Astrocyte (in vitro differentiated cells and primary cell): ENCODE measurements around the gene THRA. TPM values are rescaled to one million over a fixed set of nuclear protein-coding genes. Genes with fewer than 3 reads are reported as not detected.

Experiments
- DNase-seq: peaks from one replicate; pipeline ENCODE4 v3.0.0-alpha.2; 2010; ENCODE audit warnings: low read depth
- FAIRE-seq: peaks from 2 replicates; lab custom pipeline; 2011; peaks lifted over from hg19 to GRCh38; lab: Jason Lieb, UNC
- H2AFZ ChIP-seq: 2 replicates; pipeline ENCODE4 v1.6.0; 2012; ENCODE audit warnings: low read depth, low read length, inconsistent platforms
- H3K27ac ChIP-seq: 2 replicates; pipeline ENCODE4 v1.5.1; 2011; ENCODE audit warnings: low read depth, low read length, inconsistent platforms
- H3K27me3 ChIP-seq: 2 replicates; pipeline ENCODE4 v1.6.0; 2011; ENCODE audit warnings: low read length, inconsistent platforms; ENCODE audit not compliant: insufficient read depth
- H3K36me3 ChIP-seq: 2 replicates; pipeline ENCODE4 v1.5.1; 2011; ENCODE audit warnings: low read length, inconsistent platforms; ENCODE audit not compliant: insufficient read depth
- H3K4me1 ChIP-seq: 2 replicates; pipeline ENCODE4 v1.5.1; 2011; ENCODE audit warnings: low read length, inconsistent platforms; ENCODE audit not compliant: insufficient read depth
- H3K4me2 ChIP-seq: 2 replicates; pipeline ENCODE4 v1.6.0; 2012; ENCODE audit warnings: low read length, inconsistent platforms
- H3K4me3 ChIP-seq: 2 replicates; pipeline ENCODE4 v1.5.1; 2011; ENCODE audit warnings: low read depth, mild to moderate bottlenecking, low read length, inconsistent platforms; ENCODE audit not compliant: insufficient read depth
- H3K79me2 ChIP-seq: 2 replicates; pipeline ENCODE4 v1.6.0; 2012; ENCODE audit warnings: mild to moderate bottlenecking, low read length, inconsistent platforms; ENCODE audit not compliant: insufficient read depth
- H3K9ac ChIP-seq: 2 replicates; pipeline ENCODE4 v1.6.0; 2012; ENCODE audit warnings: mild to moderate bottlenecking, low read length, inconsistent platforms
- H3K9me3 ChIP-seq: 2 replicates; pipeline ENCODE4 v1.5.1; 2012; ENCODE audit warnings: low read depth, mild to moderate bottlenecking, low read length, inconsistent platforms; ENCODE audit not compliant: insufficient read depth
- H4K20me1 ChIP-seq: 2 replicates; pipeline ENCODE4 v1.6.0; 2012; ENCODE audit warnings: low read length, inconsistent platforms; ENCODE audit not compliant: insufficient read depth
- H3K27ac Mint-ChIP-seq: one replicate; pipeline ENCODE4 v1.8.0; 2021; ENCODE audit warnings: mild to moderate bottlenecking, mixed read lengths; ENCODE audit not compliant: unreplicated experiment
- H3K27me3 Mint-ChIP-seq: one replicate; pipeline ENCODE4 v1.8.0; 2021; ENCODE audit warnings: low read depth, mixed read lengths; ENCODE audit not compliant: unreplicated experiment
- H3K36me3 Mint-ChIP-seq: one replicate; pipeline ENCODE4 v1.8.0; 2021; ENCODE audit warnings: low read depth, mixed read lengths; ENCODE audit not compliant: unreplicated experiment
- H3K4me1 Mint-ChIP-seq: one replicate; pipeline ENCODE4 v1.8.0; 2021; ENCODE audit warnings: low read depth, mixed read lengths; ENCODE audit not compliant: unreplicated experiment
- H3K4me3 Mint-ChIP-seq: one replicate; pipeline ENCODE4 v1.8.0; 2021; ENCODE audit warnings: mild to moderate bottlenecking, moderate library complexity, mixed read lengths; ENCODE audit not compliant: unreplicated experiment
- H3K9me3 Mint-ChIP-seq: one replicate; pipeline ENCODE4 v1.8.0; 2021; ENCODE audit warnings: mild to moderate bottlenecking, mixed read lengths; ENCODE audit not compliant: unreplicated experiment
- CTCF ChIP-seq: IDR thresholded peaks from 2 replicates; pipeline ENCODE4 v1.5.1; 2011; ENCODE audit warnings: low read depth, mild to moderate bottlenecking, inconsistent platforms, low read length, moderate library complexity; ENCODE audit not compliant: insufficient read depth
- EZH2 ChIP-seq: IDR thresholded peaks from 2 replicates; pipeline ENCODE4 v1.6.1; 2012; ENCODE audit warnings: mild to moderate bottlenecking, low read length, inconsistent platforms; ENCODE audit not compliant: insufficient read depth
- total RNA-seq: library from RNA; stranded (reverse); gene quantifications from 2 replicates; pipeline ENCODE4 v1.2.1, GENCODE V29; 2021

THRA gene
- total RNA-seq, 1 donor from 2014 or later, result 16.7 TPM

DNA sequence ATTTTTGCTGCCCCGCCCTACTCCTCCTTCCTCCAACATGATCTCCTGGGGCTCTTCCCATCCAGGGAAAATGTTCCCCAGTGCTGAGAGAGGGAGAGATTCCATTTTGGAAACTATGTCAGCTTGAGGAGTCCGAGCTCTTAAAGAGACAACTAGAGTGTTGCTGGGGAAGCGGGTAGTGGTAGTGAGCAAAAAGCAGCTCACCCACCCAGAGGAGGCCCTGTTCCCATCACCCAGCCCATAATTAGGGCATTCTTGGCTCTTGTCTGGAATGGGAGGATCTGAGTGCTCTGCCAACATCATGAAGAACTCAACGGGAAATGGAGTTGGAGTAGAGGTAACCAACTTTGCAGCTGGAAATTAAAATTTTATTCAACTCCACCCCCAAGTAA, 49.9 kb downstream of the THRA start:
- H4K20me1 ChIP-seq, result no peaks in the 10 kb centered on the region
- H3K79me2 ChIP-seq, result no peaks in the 10 kb centered on the region
- H3K27me3 ChIP-seq, result no peaks in the 10 kb centered on the region
- H3K36me3 Mint-ChIP-seq, result no peaks in the 10 kb centered on the region
- no peaks in the 10 kb centered on the region for H3K9me3 Mint-ChIP-seq
- H3K4me3 ChIP-seq, result no peak overlapping the region
- peaks cover 57% of the 10 kb centered on the region for H3K4me1 Mint-ChIP-seq
- peak overlapping the region; percentile 6 for H3K27ac ChIP-seq
- DNase-seq, result no peak
- peak overlapping the region; percentile 41 for H3K9ac ChIP-seq
- peaks cover 68% of the 10 kb centered on the region for H3K4me1 ChIP-seq
- no peaks in the 10 kb centered on the region for H3K9me3 ChIP-seq
- no peaks in the 10 kb centered on the region for H3K27me3 Mint-ChIP-seq
- H2AFZ ChIP-seq, result no peak overlapping the region
- TF ChIP-seq EZH2 (no peak), CTCF (no peak)
- no peaks in the 10 kb centered on the region for H3K36me3 ChIP-seq
- peak overlapping the region; percentile 71 for H3K4me3 Mint-ChIP-seq
- H3K4me2 ChIP-seq, result peak overlapping the region; percentile 83
- no peak for FAIRE-seq
- peak overlapping the region; percentile 98 for H3K27ac Mint-ChIP-seq

DNA sequence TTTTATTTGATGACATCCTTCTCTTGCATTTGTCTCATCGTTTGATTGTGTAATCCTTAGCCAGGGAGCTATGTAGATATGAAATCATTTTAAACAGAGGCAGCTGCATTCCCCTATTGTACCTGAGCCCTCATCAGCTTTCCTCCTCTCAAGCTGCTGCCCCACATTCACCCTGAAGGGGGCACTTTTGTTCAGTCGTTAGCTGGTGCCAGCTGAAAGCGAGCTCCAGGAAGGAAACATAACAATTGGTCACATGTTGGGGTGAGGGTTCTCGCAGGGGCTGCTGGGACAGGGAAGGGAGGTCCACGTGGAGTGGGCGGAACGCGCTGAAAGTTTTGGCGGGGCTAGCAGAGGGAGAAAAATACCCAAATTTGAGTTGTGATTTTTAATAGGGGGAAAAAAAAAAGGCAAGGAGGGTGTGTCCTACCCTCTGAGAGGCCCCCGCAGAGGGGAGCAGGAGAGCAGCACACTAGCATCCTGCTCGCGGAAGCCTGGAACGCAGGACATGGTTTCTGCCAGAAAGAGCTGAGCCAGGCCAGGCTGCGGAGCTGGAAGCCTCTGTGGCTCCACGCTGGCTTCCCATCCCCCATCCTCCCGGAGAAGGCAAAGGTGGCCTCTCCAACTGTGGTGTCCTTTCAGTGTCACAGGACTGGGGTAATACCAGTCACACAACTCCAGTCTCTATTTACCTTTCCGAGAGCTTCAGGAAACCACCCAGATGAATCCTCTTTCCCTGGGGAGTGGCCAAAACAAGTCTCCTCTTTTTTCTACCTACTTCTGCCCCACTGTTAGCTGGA, 50.5 kb downstream of the THRA start:
- DNase-seq (peak; percentile 88), FAIRE-seq (no peak)
- peak overlapping the region; percentile 83 for H3K4me2 ChIP-seq
- peak overlapping the region; percentile 79 for H3K9ac ChIP-seq
- Mint-ChIP-seq H3K36me3 (peaks cover 2% of the 10 kb centered on the region), H3K9me3 (peaks cover 1% of the 10 kb centered on the region), H3K4me3 (peak overlapping the region; percentile 71), H3K27me3 (no peaks in the 10 kb centered on the region), H3K4me1 (peaks cover 51% of the 10 kb centered on the region), H3K27ac (peak overlapping the region; percentile 98)
- no peaks in the 10 kb centered on the region for H3K27me3 ChIP-seq
- no peak for TF ChIP-seq EZH2
- peak; percentile 82 for TF ChIP-seq CTCF
- H4K20me1 ChIP-seq, result no peaks in the 10 kb centered on the region
- H2AFZ ChIP-seq, result peak overlapping the region; percentile 43
- peak overlapping the region; percentile 86 for H3K27ac ChIP-seq
- peak overlapping the region; percentile 45 for H3K4me3 ChIP-seq
- H3K36me3 ChIP-seq, result no peaks in the 10 kb centered on the region
- H3K4me1 ChIP-seq, result peaks cover 62% of the 10 kb centered on the region
- H3K79me2 ChIP-seq, result no peaks in the 10 kb centered on the region
- no peaks in the 10 kb centered on the region for H3K9me3 ChIP-seq

DNA sequence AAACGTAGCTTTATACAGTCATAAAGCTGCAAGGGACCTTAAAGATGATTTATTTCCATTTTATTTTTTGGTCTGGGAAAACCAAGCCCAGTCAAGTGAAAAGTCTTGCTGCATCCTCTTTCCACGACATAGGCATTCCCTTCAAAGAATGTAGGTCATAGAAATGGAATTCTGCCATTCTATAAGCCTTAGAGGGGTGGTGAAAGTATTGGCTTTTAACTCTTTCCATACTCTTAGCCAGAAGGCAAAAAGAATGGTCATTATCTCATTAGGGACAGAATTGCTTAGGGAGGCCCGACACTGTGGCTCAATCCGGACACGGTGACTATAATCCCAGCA, 51.1 kb downstream of the THRA start:
- Histone ChIP-seq H3K36me3 (no peaks in the 10 kb centered on the region), H3K4me3 (peak overlapping the region; percentile 45), H3K79me2 (no peaks in the 10 kb centered on the region), H2AFZ (peak overlapping the region; percentile 43), H3K4me2 (peak overlapping the region; percentile 83), H3K4me1 (peaks cover 57% of the 10 kb centered on the region), H3K27ac (peak overlapping the region; percentile 86), H3K9me3 (no peaks in the 10 kb centered on the region), H4K20me1 (no peaks in the 10 kb centered on the region), H3K27me3 (no peaks in the 10 kb centered on the region), H3K9ac (peak overlapping the region; percentile 79)
- no peaks in the 10 kb centered on the region for H3K27me3 Mint-ChIP-seq
- TF ChIP-seq CTCF, result no peak
- no peak for TF ChIP-seq EZH2
- peaks cover 2% of the 10 kb centered on the region for H3K36me3 Mint-ChIP-seq
- peak overlapping the region; percentile 71 for H3K4me3 Mint-ChIP-seq
- H3K9me3 Mint-ChIP-seq, result peaks cover 1% of the 10 kb centered on the region
- DNase-seq (peak; percentile 58), FAIRE-seq (no peak)
- H3K27ac Mint-ChIP-seq, result peak overlapping the region; percentile 98
- peaks cover 50% of the 10 kb centered on the region for H3K4me1 Mint-ChIP-seq
